Transverse colon (tissue), 4 donors: Measurements from ENCODE around the gene PANX2.

Source experiments
- EP300 ChIP-seq: sonication (generic); formaldehyde crosslinking; IDR thresholded peaks from one replicate; pipeline ENCODE4 v1.6.1; 2017; ENCODE audit warnings: antibody characterized with exemption, low read depth
- POLR2A ChIP-seq: fragments of 450-650 bp; IDR thresholded peaks from one replicate; pipeline ENCODE4 v1.6.1; 2016; ENCODE audit warnings: antibody characterized with exemption, mild to moderate bottlenecking, moderate library complexity
- POLR2AphosphoS5 ChIP-seq, 3 donors: sonication (generic); formaldehyde crosslinking; IDR thresholded peaks; one replicate each; pipeline ENCODE4 v1.6.1; 2016; ENCODE audit warnings: antibody characterized with exemption in 3 of 3
- TF ChIP-seq, protein P1 (sequence below), 5 experiments: fragments of 200-600 bp in 3 of 5; fragments of 450-650 bp in 2 of 5; sonication (generic) in 3 of 5; IDR thresholded peaks; 1 replicate in 2 of 5; 2 replicates in 3 of 5; pipeline ENCODE4 v1.5.1; 2016 to 2017; ENCODE audit warnings: antibody characterized with exemption in 5 of 5, inconsistent platforms in 3 of 5, mild to moderate bottlenecking in 2 of 5, moderate library complexity in 1 of 5

DNA sequence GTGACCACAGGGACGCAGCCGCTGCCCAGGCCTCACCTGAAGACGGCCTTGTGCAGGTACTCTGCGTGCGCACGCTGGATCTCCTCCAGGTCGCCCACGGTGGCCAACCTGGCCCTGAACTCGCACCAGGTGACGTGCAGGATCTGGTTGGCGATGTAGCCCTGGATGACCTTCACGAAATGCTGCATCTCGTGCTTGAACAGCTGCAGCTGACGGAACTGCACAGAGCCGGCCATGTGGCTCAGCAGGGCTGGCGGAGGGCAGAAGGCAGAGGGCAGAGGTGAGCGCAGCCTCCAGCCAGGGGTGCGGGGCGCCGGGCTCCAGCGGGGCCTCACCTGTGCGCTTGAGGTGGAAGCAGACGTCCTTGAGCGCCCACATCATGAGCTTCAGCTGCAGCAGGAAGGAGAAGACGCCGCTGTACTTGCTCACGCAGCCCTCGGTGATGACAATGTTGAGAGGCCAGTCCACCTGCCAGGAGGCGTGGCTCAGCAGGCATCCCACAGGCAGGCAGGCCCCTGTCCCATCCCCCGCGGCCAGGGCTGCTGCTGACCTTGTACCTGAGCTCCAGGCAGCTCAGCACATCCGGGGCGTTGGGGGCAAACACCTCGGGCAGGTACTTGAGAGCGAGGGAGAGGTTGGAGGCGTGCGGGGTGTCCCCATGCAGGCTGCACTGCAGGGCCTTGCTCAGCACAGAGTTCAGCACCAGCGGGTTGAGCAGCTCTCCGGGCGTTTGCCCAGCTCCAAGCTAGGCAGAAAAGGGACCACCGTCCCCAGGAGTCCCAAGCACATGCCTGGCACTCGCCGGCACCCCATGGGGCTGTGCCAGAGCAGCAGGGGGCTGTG lies 47.8 kb downstream of the PANX2 start:
- TF ChIP-seq POLR2A (no peak), POLR2AphosphoS5 (IDR thresholded peaks at IDR 0.05) (peak in 2 of 3 donors; percentile 11 to 19), EP300 (no peak)
- TF ChIP-seq, protein P1, sequence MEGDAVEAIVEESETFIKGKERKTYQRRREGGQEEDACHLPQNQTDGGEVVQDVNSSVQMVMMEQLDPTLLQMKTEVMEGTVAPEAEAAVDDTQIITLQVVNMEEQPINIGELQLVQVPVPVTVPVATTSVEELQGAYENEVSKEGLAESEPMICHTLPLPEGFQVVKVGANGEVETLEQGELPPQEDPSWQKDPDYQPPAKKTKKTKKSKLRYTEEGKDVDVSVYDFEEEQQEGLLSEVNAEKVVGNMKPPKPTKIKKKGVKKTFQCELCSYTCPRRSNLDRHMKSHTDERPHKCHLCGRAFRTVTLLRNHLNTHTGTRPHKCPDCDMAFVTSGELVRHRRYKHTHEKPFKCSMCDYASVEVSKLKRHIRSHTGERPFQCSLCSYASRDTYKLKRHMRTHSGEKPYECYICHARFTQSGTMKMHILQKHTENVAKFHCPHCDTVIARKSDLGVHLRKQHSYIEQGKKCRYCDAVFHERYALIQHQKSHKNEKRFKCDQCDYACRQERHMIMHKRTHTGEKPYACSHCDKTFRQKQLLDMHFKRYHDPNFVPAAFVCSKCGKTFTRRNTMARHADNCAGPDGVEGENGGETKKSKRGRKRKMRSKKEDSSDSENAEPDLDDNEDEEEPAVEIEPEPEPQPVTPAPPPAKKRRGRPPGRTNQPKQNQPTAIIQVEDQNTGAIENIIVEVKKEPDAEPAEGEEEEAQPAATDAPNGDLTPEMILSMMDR (IDR thresholded peaks at IDR 0.05), result no peak
